Measurements from ENCODE around the gene IRF5. TPM values are rescaled to one million over a fixed set of nuclear protein-coding genes. Genes with fewer than 3 reads are reported as not detected.
"Not testable (repeated sequence)": the region's sequence is repeated elsewhere in the genome, so short reads cannot be mapped to it uniquely, and the experiment has no call there.

Gene IRF5
- total RNA-seq, 1 experiment from 2014 or later = 73.4 TPM

DNA sequence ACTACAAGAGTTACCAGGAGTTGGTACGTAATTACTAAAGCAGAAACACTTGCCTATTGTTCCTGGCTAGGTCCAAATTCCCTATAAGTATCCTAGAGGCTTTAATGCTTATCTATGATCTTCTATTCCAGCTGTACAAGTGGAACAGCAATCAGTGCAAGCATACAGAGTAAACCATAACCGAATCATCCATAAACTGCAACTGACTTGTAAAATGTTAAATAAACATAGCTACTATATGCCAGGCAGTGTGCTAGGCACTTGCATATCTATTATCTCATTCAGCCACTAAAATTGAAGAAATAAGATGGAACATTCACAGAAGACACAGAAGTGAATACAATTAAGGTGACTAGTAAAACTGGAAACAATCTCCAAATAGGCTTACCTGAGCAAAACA lies 55.7 kb downstream of the IRF5 start:
- in situ Hi-C loops (cut with HindIII; ENCODE audit: low pct_unique_long_range_greater_than_20kb, low sequenced_read_pairs) = no loop called here
- DNase-seq (ENCODE audit: low read depth) = no peak

- in situ Hi-C loops (cut with HindIII; ENCODE audit: low pct_unique_long_range_greater_than_20kb, low sequenced_read_pairs); DNase-seq (ENCODE audit: low read depth): not testable (repeated sequence)
These were observed 56.8 kb downstream of the IRF5 start for GRCh38 chr7:128994560-128994959.

DNA sequence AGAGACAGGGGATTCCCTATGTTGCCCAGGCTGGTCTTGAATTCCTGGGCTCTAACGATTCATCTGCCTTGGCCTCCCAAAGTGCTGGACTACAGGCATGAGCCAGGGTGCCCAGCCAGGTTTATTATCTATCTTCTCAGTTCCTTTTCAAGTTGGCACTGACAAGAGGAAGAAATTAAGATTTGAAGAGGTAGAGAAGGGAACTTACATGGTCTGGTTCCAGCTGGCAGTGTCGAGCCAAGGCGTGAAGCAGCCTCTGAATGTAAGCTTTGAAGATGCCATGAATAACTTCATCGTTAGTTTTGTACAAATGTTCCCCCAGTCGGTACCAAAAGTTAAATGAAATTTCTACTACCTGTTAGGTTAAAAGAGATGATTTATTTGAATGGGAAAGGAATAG lies 59.5 kb downstream of the IRF5 start:
- no peak for DNase-seq (ENCODE audit: low read depth)
- in situ Hi-C loops (cut with HindIII; ENCODE audit: low pct_unique_long_range_greater_than_20kb, low sequenced_read_pairs) = no loop called here

Other genes starting within 250 kb of the IRF5 start
- gene CALU, start 198.6 kb upstream of the IRF5 start, total RNA-seq (2014; rRNA removed; shearing (Covaris generic); ENCODE audit: low replicate concordance) = 112 and 166 TPM in 2 replicates
- not detected in 2 replicates for gene OPN1SW, start 162.1 kb upstream of the IRF5 start, total RNA-seq (2014; rRNA removed; shearing (Covaris generic); ENCODE audit: low replicate concordance)
- gene CCDC136, start 146.0 kb upstream of the IRF5 start, total RNA-seq (2014; rRNA removed; shearing (Covaris generic); ENCODE audit: low replicate concordance) = 2.7 and 5.2 TPM in 2 replicates
- 0.12 TPM in 1 of 2 replicates, not detected in the other for gene FLNC, start 107.5 kb upstream of the IRF5 start, total RNA-seq (2014; rRNA removed; shearing (Covaris generic); ENCODE audit: low replicate concordance)
- gene ATP6V1F, start 75.1 kb upstream of the IRF5 start, total RNA-seq (2014; rRNA removed; shearing (Covaris generic); ENCODE audit: low replicate concordance) = 168 and 191 TPM in 2 replicates
- 2.1 and 5.1 TPM in 2 replicates for gene KCP, start 27.2 kb upstream of the IRF5 start, total RNA-seq (2014; rRNA removed; shearing (Covaris generic); ENCODE audit: low replicate concordance)
- gene TNPO3, start 117.2 kb downstream of the IRF5 start, total RNA-seq (2014; rRNA removed; shearing (Covaris generic); ENCODE audit: low replicate concordance) = 50.5 and 56.6 TPM in 2 replicates
- gene TSPAN33, start 206.8 kb downstream of the IRF5 start, total RNA-seq (2014; rRNA removed; shearing (Covaris generic); ENCODE audit: low replicate concordance) = 54.4 and 68.1 TPM in 2 replicates

Measured in Caki2 (cell line).